IPS-18c (cell line): ENCODE results near the gene DACH1.

Source experiments
- H3K4me3 ChIP-seq: 2 replicates; pipeline ENCODE4 v1.7.0; 2013; ENCODE audit warnings: low read depth, mild to moderate bottlenecking, low read length, moderate library complexity; ENCODE audit not compliant: insufficient read depth
- H3K9me3 ChIP-seq: one replicate; pipeline ENCODE4 v1.6.1; 2013; ENCODE audit warnings: mild to moderate bottlenecking, low read length, moderate library complexity; ENCODE audit not compliant: control insufficient read depth, insufficient read depth

DACH1 gene

DNA sequence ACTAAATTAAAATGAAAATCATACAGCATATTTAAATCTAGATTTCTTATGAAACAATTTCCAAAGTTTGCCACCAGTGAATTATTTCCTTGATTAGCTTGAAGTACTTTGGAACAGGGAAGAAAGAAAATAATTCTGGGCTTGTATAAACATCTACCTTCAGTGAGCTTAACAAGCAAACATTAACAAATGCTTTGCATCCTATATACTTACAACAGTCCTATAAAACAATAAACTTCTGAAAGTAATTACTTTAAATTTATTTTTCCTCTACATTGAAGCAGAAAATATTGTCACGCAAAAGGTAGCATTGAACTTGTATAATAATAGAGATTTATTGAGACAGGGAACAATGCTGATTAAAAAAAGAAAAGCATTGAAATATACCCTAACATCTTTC lies 164.8 kb downstream of the DACH1 start:
- Histone ChIP-seq H3K4me3 (no peak overlapping the region), H3K9me3 (no peaks in the 10 kb centered on the region)

GRCh38 chr13:71701741-71702140 lies 165.3 kb downstream of the DACH1 start:
- no peaks in the 10 kb centered on the region for H3K9me3 ChIP-seq
- no peak overlapping the region for H3K4me3 ChIP-seq

DNA sequence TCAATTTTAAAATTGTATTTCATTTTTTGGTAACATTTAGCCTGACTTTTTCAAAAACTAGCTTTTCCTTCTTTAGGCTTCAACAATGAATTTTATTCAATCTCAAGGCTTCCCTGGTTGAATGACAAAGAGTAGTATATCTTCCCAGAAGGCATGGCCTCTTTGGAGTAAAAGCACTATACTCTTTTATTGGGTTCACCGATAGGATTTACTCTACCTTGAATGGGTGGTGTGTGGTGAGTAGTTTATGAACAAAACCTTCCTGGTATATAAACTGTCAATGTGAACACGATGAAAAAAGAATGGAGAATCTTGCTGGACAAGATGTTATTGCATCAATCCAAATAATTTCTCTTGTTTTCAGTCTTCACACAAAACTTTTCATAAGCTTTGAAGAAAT lies 167.7 kb downstream of the DACH1 start:
- H3K4me3 ChIP-seq, result no peak overlapping the region
- H3K9me3 ChIP-seq, result no peaks in the 10 kb centered on the region

- no peaks in the 10 kb centered on the region for H3K9me3 ChIP-seq
- H3K4me3 ChIP-seq, result no peak overlapping the region
Measured at GRCh38 chr13:71695662-71696061, 171.3 kb downstream of the DACH1 start.

DNA sequence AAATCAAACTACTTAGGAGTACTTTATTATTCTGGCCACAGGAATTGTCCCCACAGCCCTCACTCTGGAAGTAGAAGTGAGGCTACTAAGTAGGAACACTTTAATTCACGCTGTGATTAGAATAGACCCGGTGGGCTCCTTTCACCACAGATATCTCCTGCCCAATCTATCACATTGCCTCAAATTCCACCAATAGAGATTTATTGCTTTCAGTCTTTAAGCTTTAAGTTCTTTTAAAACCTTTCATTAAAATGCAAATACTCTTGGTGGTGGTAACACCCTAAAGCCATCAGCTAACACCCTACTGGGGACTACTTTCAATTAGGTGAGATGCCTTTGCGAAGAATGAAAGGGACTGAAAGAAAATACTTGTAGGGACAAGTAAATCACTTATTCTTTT lies 181.9 kb downstream of the DACH1 start:
- Histone ChIP-seq H3K4me3 (no peak overlapping the region), H3K9me3 (no peaks in the 10 kb centered on the region)

DNA sequence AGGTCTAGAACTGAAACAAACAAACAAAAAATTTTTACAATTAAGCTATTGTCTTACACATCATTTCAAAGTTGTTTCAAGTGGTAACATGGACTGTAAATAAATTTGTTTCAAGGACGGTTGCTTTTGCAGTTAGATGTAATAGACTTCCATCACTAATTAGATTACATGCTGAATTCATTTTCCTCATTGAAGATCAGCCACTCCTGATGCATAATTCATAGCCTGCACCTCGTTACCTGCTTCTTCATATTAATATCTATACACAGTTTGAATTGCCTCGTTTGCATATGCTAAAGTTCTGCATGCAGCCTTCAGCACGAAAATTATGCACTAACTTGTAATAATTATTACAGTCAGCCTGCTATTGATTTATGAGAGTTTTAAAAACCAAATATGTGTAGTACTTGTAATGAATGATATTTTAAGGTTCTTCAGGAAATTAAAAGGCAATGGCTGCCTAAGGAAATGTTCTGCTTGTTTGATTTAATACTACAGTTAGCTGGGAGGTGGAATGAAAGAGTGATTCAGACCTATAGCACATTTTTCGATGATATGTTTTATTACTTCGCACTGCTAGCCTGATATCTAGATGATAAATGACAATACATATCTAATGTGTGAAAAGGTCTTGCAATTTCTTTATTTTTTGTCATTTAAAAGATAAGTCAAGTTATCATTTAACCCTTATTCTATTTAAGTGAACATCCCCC lies 184.9 kb downstream of the DACH1 start:
- Histone ChIP-seq H3K9me3 (no peaks in the 10 kb centered on the region), H3K4me3 (no peak overlapping the region)

DNA sequence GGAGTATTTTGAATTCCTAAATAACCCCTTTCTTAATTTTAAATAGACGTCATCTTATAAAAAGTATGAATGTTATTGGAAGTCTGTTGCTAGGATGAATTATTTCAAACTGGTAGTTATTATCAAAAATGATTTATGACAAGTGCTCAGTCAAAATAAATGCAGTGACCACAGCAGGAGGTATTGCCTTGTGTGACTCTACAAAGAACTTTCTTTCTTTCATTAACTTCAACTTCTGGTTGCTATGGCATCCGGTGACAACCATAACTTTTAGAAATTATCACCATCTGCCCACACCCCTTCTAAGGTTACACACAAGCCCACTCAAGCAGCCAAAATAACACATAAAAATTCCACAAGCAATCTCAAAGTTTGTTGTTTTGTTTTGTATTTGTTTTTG lies 189.9 kb downstream of the DACH1 start:
- Histone ChIP-seq H3K4me3 (no peak overlapping the region), H3K9me3 (no peaks in the 10 kb centered on the region)

GRCh38 chr13:71672512-71672911 lies 194.5 kb downstream of the DACH1 start:
- Histone ChIP-seq H3K4me3 (no peak overlapping the region), H3K9me3 (no peaks in the 10 kb centered on the region)

GRCh38 chr13:71663431-71663830 lies 203.6 kb downstream of the DACH1 start:
- H3K9me3 ChIP-seq, result no peaks in the 10 kb centered on the region
- no peak overlapping the region for H3K4me3 ChIP-seq

DNA sequence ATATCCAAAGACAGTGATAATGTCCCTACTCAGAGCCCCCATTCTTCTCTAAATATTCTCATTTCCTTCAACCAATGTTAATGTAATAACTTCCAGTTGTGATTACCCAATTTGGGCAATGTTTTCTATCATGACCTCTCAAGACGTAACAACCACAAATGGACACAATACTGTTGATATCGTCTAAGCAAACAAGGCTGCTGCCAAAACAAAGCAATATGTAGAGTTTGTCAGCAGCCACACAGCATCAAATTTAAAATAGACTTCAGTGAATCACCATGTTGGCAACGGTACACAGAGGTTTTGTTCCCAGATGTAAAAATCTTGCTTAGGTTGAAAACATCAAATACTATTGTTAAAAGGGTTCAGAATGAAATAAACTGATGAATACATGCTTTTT lies 205.1 kb downstream of the DACH1 start:
- H3K9me3 ChIP-seq, result no peaks in the 10 kb centered on the region
- H3K4me3 ChIP-seq, result no peak overlapping the region

- Histone ChIP-seq H3K9me3 (no peaks in the 10 kb centered on the region), H3K4me3 (no peak overlapping the region)
Measured at GRCh38 chr13:71659404-71659803, 207.6 kb downstream of the DACH1 start.

- Histone ChIP-seq H3K9me3 (no peaks in the 10 kb centered on the region), H3K4me3 (no peak overlapping the region)
Measured at GRCh38 chr13:71645467-71645866, 221.5 kb downstream of the DACH1 start.

GRCh38 chr13:71644579-71644978 lies 222.4 kb downstream of the DACH1 start:
- Histone ChIP-seq H3K9me3 (no peaks in the 10 kb centered on the region), H3K4me3 (no peak overlapping the region)

DNA sequence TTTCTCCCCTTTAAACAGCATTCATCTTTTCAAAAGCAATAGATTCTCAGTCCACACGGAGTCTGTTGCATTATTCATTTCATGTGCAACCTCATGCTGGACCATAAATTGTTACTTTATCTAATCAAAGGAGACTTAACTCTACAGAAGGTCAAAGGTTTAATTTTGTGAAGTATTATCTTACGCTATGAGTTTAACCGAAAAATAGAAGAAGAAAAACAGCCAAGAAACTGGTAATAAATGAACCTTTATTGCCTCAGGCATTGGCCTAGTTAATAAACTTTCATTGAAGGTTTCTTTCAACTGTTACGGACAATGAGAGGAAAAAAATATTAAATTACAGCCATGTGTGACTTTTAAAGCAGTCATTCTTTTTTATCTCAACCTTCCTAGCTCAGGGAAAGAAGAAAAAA lies 223.6 kb downstream of the DACH1 start:
- Histone ChIP-seq H3K4me3 (no peak overlapping the region), H3K9me3 (no peaks in the 10 kb centered on the region)

DNA sequence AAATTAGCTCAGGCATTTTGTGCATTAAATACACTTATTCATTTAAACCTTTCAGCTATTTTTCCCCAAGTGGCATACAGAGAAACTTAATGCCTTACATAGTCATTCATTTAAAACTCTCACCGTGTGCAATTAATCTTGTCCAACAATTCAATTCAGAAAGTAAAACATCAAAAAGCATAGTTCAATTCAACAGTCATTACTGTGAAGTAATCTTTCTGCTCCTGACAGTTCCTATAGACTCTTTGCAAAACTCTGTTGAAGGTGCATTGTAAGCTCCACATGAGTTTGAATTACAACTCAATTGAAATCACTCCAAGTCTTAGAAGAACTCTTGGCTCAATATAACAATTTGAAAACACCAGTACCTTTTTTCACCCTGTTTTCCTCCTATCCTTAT lies 228.3 kb downstream of the DACH1 start:
- H3K9me3 ChIP-seq, result no peaks in the 10 kb centered on the region
- H3K4me3 ChIP-seq, result no peak overlapping the region

DNA sequence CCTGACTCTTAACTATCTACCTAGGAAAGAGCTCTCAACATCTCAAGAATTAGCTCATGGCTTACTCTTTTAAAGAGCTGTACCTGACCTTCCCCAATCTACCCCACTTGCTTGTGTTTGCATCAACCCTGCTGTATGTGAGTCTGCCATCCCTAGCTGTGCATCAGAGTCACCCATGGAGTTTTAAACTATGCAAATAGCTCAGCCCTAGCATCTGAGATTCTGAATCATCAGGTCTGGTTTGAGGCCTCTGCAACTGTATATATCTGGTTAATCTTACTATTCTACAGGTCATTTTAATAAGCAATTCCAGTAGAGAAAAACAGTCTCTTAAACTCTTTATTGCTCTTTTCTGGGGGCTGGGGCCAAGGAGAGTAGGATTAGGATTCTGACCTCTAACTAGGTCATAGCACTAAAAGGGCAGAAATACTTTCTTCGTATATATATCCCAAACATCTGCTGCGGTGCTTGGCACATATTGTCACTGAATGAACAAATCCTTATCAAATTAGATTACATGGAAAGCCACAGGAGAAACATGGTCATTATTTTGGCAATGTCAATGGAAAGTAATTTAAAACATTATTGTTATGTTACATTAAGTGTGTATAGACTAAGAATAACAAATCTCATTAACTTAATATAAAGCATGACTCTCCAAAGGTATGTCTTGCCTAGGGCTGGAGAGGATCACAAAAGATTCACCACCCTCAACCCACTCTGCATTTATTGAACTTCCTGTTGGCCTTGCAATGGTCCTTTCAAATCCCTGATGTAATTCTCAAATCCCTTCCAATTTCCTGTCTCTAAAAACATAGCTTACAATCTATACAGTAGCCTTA lies 232.2 kb downstream of the DACH1 start:
- Histone ChIP-seq H3K4me3 (no peak overlapping the region; the same call in 1 of the 2 replicates), H3K9me3 (no peaks in the 10 kb centered on the region)

DNA sequence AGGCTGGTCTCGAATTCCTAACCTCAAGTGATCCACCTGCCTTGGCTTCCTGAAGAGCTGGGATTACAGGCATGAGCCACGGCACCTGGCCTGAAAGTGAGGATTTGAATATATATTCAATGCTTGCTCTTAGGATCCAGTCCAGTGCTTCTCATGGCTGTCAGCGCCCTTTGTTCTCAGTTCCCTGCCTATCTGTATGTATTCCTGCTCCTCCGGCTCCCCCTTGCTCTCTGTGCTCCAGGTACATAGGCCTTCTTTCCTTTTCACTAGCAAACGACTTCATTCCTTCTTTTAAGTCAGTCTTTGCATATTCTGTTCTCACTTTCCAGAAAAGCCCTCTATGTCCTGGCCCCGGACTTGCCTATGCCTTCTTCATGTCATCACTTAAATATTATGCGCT lies 232.8 kb downstream of the DACH1 start:
- Histone ChIP-seq H3K4me3 (no peak overlapping the region), H3K9me3 (no peaks in the 10 kb centered on the region)

GRCh38 chr13:71632721-71633120 lies 234.3 kb downstream of the DACH1 start:
- Histone ChIP-seq H3K9me3 (no peaks in the 10 kb centered on the region), H3K4me3 (no peak overlapping the region)
